ENCODE measurements around the gene MEMO1. TPM values are rescaled to one million over a fixed set of nuclear protein-coding genes. Genes with fewer than 3 reads are reported as not detected.

Gene MEMO1
- total RNA-seq, 6 experiments from 2014 or later: 43.6 to 61.3 (median 55.1) TPM

DNA sequence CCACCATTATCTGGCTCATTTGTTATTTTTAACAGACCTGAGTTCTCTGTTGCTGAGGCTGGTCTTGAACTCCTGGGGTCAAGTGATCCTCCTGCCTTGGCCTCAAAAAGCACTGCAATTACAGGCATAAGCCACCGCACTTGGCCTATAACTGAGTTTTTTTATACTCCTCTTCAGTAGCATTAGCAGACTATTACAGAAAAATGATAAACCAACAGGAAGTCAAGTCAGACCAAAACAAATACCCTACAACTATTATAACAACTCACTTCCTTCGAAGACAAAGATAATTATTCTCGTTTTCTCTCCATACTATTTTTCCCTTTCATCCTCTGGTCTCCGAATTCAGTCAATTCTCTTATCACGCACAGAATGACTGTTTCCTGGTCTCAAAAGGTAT lies 78.2 kb downstream of the MEMO1 start:
- Mint-ChIP-seq H3K4me1 (ENCODE audit: low read depth) (peaks cover 22% of the 10 kb centered on the region), H3K27ac (peak overlapping the region; percentile 31; the same call in 1 of the 2 replicates), H3K9me3 (no peaks in the 10 kb centered on the region), H3K27me3 (ENCODE audit: insufficient read depth) (no peaks in the 10 kb centered on the region), H3K36me3 (ENCODE audit: low read depth) (peaks cover 5% of the 10 kb centered on the region; the same call in 1 of the 2 replicates), H3K4me3 (no peak overlapping the region)
- TF ChIP-seq, protein P1, sequence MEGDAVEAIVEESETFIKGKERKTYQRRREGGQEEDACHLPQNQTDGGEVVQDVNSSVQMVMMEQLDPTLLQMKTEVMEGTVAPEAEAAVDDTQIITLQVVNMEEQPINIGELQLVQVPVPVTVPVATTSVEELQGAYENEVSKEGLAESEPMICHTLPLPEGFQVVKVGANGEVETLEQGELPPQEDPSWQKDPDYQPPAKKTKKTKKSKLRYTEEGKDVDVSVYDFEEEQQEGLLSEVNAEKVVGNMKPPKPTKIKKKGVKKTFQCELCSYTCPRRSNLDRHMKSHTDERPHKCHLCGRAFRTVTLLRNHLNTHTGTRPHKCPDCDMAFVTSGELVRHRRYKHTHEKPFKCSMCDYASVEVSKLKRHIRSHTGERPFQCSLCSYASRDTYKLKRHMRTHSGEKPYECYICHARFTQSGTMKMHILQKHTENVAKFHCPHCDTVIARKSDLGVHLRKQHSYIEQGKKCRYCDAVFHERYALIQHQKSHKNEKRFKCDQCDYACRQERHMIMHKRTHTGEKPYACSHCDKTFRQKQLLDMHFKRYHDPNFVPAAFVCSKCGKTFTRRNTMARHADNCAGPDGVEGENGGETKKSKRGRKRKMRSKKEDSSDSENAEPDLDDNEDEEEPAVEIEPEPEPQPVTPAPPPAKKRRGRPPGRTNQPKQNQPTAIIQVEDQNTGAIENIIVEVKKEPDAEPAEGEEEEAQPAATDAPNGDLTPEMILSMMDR (IDR thresholded peaks at IDR 0.05): no peak
- DNase-seq: no peak

DNA sequence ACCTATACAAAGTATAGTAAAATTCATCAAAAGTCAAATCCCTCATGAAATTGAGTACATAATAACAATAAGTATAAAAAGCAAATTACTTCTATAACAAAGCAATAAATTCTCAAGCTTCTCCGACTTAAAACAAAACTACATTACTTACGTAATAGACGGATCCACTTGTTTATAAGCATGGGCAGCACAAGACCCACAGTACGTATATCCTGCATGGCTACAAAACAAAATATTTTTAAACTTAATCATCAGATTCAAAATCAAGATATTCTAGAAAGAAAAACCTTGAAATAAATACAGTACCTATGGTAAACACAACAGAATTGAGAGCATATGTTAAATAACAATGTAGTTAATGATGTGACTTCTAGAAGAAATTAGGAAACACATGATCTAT lies 78.9 kb downstream of the MEMO1 start:
- H3K9me3 Mint-ChIP-seq: no peaks in the 10 kb centered on the region
- H3K27ac Mint-ChIP-seq: peak overlapping the region; percentile 33; the same call in 1 of the 2 replicates
- H3K4me1 Mint-ChIP-seq (ENCODE audit: low read depth): peaks cover 21% of the 10 kb centered on the region
- no peak overlapping the region for H3K4me3 Mint-ChIP-seq
- H3K36me3 Mint-ChIP-seq (ENCODE audit: low read depth): peaks cover 5% of the 10 kb centered on the region; the same call in 1 of the 2 replicates
- no peaks in the 10 kb centered on the region for H3K27me3 Mint-ChIP-seq (ENCODE audit: insufficient read depth)
- TF ChIP-seq, protein P1 (IDR thresholded peaks at IDR 0.05): no peak
- no peak for DNase-seq

DNA sequence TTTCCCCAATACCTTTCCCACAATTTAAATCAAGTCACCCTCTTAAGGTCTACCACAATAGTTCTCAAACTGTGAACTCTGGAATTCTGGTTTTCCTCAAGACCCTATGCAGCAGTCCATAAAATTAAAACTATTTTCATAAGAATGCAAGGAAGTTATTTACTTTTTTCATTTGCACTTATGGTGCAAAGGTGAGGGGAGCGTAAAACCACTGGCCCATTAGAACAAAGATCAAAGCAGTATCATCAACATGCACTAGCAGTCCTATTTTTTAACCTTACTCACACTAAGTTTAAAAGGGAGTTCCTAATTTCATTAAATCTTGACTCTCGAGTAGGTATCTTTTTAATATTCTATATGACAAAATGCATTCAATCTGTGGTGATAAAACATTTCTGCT lies 85.3 kb downstream of the MEMO1 start:
- no peaks in the 10 kb centered on the region for H3K9me3 Mint-ChIP-seq
- TF ChIP-seq, protein P1 (IDR thresholded peaks at IDR 0.05): no peak
- H3K36me3 Mint-ChIP-seq (ENCODE audit: low read depth): peaks cover 15% of the 10 kb centered on the region
- H3K4me1 Mint-ChIP-seq (ENCODE audit: low read depth): no peaks in the 10 kb centered on the region
- no peak overlapping the region for H3K4me3 Mint-ChIP-seq
- no peak overlapping the region for H3K27ac Mint-ChIP-seq
- H3K27me3 Mint-ChIP-seq (ENCODE audit: insufficient read depth): peaks cover 1% of the 10 kb centered on the region; the same call in 1 of the 2 replicates
- no peak for DNase-seq

DNA sequence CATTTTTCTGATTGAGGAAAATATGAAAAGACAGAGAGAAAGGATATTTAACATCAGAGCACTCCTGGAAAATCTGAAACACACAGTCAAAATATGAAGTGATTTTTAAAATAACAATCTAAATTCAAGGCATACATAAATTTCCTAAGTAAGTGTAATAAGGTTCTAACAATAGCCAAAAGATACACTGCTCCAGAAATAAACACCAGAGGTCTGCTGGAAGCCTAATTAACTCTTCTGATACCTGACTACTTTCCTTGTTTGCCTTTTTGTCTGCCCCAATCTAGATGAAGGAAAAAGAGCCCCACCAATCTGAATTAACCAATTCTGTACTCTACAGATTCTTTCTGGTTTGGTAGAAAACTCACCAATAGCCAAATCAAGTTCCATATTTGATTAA lies 87.1 kb downstream of the MEMO1 start:
- H3K4me1 Mint-ChIP-seq (ENCODE audit: low read depth): no peaks in the 10 kb centered on the region
- no peak for DNase-seq
- peaks cover 1% of the 10 kb centered on the region; the same call in 1 of the 2 replicates for H3K27me3 Mint-ChIP-seq (ENCODE audit: insufficient read depth)
- no peak overlapping the region for H3K27ac Mint-ChIP-seq
- TF ChIP-seq, protein P1 (IDR thresholded peaks at IDR 0.05): no peak
- H3K4me3 Mint-ChIP-seq: no peak overlapping the region
- H3K9me3 Mint-ChIP-seq: no peaks in the 10 kb centered on the region
- H3K36me3 Mint-ChIP-seq (ENCODE audit: low read depth): peaks cover 10% of the 10 kb centered on the region

DNA sequence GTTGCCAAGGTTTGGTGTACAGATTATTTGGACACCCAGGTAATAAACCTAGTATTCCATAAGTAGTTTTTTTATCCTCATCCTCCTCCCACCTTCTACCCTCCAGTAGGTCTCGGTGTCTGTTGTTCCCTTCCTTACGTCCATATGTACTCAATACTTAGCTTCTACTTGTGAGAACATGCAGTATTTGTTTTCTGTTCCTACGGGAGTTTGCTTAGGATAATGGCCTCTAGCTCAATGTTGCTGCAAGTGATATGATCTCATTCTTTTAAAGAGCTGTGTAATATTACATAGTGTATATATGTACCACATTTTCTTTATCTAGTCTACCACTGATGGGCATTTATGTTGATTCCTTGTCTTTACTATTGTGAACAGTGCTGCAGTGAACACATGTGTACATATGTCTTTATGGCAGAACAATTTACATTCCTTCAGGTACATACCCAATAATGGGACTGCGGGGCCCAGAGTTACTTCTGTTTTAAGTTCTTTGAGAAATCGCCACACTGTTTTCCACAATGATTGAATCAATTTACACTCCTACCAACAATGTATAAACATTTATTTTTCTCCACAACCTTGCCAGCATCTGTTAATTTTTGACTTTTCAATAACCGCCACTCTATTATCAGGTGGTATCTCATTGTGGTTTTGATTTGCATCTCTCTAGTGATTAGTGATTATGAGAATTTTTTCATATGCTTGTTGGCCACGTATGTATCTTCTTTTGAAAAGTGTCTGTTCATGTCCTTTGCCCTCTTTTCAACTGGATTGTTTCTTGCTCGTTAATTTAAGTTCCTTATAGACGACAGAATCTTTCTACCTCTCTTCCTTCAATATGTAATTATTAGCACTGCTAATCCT lies 88.0 kb downstream of the MEMO1 start:
- peaks cover 1% of the 10 kb centered on the region; the same call in 1 of the 2 replicates for H3K27me3 Mint-ChIP-seq (ENCODE audit: insufficient read depth)
- peaks cover 10% of the 10 kb centered on the region for H3K36me3 Mint-ChIP-seq (ENCODE audit: low read depth)
- DNase-seq: no peak
- H3K4me3 Mint-ChIP-seq: no peak overlapping the region
- H3K9me3 Mint-ChIP-seq: no peaks in the 10 kb centered on the region
- H3K27ac Mint-ChIP-seq: no peak overlapping the region
- TF ChIP-seq, protein P1 (IDR thresholded peaks at IDR 0.05): no peak
- no peaks in the 10 kb centered on the region for H3K4me1 Mint-ChIP-seq (ENCODE audit: low read depth)
